Measurements from ENCODE around the gene ZNF585A.
"Not testable (repeated sequence)": the region's sequence is repeated elsewhere in the genome, so short reads cannot be mapped to it uniquely, and the experiment has no call there.

GRCh38 chr19:37195248-37195647 lies 22.8 kb upstream of the ZNF585A start:
- TF ChIP-seq, protein P1, sequence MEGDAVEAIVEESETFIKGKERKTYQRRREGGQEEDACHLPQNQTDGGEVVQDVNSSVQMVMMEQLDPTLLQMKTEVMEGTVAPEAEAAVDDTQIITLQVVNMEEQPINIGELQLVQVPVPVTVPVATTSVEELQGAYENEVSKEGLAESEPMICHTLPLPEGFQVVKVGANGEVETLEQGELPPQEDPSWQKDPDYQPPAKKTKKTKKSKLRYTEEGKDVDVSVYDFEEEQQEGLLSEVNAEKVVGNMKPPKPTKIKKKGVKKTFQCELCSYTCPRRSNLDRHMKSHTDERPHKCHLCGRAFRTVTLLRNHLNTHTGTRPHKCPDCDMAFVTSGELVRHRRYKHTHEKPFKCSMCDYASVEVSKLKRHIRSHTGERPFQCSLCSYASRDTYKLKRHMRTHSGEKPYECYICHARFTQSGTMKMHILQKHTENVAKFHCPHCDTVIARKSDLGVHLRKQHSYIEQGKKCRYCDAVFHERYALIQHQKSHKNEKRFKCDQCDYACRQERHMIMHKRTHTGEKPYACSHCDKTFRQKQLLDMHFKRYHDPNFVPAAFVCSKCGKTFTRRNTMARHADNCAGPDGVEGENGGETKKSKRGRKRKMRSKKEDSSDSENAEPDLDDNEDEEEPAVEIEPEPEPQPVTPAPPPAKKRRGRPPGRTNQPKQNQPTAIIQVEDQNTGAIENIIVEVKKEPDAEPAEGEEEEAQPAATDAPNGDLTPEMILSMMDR (IDR thresholded peaks at IDR 0.05), result not testable (repeated sequence)
- TF ChIP-seq POLR2A (IDR thresholded peaks at IDR 0.05), result not testable (repeated sequence)
